Spleen (tissue), 7 donors: ENCODE data around the gene SMIM17.

Experiments used
- POLR2A ChIP-seq, 3 donors: fragments of 450-650 bp; IDR thresholded peaks; one replicate each; pipeline ENCODE4 v1.5.1; 2017; ENCODE audit warnings: antibody characterized with exemption in 3 of 3, mild to moderate bottlenecking in 1 of 3
- TF ChIP-seq, protein P1 (sequence below), 11 experiments: fragments of 200-600 bp in 7 of 11; fragments of 450-650 bp in 4 of 11; sonication (generic) in 4 of 11; IDR thresholded peaks in 8 of 11; conservative IDR thresholded peaks in 3 of 11; 1 replicate in 7 of 11; 2 replicates in 4 of 11; pipeline versions ENCODE4 v1.4.0 to v1.8.0; 2016 to 2021; ENCODE audit warnings: antibody characterized with exemption in 11 of 11, inconsistent platforms in 4 of 11, mild to moderate bottlenecking in 1 of 11
- donor health status: DM: no; HTN: no; CAD: no; lungs with moderate emphysema.
- donor health status: DM: no; HTN: no; CAD: no.
- donor health status: DM: no; HTN: no; CAD: no.

DNA sequence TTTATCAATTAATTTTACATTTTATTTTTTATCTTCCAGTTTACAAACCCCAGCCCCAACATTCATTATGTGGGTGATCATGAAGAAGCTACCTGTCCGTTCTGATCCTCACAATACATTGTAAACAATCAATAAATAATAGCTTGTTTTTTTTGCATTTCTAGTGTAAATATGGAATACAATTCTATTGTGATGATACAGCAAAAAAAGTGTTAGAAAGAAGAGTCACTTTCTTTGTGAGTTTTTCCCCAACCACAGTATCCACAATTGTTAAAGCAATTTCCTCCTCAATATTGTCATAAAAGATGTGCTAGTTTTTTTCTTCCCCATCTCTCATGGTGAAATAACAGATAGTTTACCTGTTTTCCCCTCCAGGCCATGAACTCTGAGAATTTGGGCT is 58.9 kb downstream of the SMIM17 start:
- TF ChIP-seq POLR2A (IDR thresholded peaks at IDR 0.05): no peak
- TF ChIP-seq, protein P1, sequence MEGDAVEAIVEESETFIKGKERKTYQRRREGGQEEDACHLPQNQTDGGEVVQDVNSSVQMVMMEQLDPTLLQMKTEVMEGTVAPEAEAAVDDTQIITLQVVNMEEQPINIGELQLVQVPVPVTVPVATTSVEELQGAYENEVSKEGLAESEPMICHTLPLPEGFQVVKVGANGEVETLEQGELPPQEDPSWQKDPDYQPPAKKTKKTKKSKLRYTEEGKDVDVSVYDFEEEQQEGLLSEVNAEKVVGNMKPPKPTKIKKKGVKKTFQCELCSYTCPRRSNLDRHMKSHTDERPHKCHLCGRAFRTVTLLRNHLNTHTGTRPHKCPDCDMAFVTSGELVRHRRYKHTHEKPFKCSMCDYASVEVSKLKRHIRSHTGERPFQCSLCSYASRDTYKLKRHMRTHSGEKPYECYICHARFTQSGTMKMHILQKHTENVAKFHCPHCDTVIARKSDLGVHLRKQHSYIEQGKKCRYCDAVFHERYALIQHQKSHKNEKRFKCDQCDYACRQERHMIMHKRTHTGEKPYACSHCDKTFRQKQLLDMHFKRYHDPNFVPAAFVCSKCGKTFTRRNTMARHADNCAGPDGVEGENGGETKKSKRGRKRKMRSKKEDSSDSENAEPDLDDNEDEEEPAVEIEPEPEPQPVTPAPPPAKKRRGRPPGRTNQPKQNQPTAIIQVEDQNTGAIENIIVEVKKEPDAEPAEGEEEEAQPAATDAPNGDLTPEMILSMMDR (IDR thresholded peaks at IDR 0.05 in 8 of 11, conservative IDR thresholded peaks at IDR 0.05 in 3 of 11): no peak
